ENCODE measurements around the gene CCND2. TPM values are rescaled to one million over a fixed set of nuclear protein-coding genes. Genes with fewer than 3 reads are reported as not detected.
A peak's percentile ranks its signal among the peaks of the same experiment; 100 is the strongest.

The CCND2 gene
- total and polyA plus RNA-seq, 2 of the 4 experiments (the other 2 are of a cell fraction), result 1.1 to 2.3 TPM

DNA sequence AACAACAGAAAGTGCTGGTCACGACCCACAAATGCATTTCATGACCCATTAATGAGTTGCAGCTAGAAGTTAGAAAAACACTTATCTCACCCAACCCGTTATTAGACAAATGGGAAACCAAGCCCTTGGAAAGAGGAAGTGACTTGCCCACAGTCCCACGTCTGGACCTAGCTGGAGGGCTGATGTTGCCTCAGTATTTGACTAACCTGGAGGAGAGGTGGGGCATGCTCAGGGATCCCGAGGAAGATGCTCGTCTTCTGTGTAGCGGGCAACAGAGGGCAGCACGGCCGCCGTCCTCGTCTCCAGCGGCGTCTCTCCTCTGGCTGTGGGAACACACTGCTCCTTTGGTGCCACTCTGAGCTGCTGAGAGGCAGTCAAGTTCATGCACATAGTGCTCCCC, 12.7 kb downstream of the CCND2 start:
- CTCF ChIA-PET, result interaction anchor here (1.6 kb wide), 1 partner anchor 9 kb away, joined by 6 read pairs; no protein-coding TSS in a partner anchor
- dilution Hi-C loops (cut with HindIII; ENCODE audit: low sequenced_read_pairs, unreplicated experiment), result no loop called here

More for the DNA sequence above, 12.7 kb downstream of the CCND2 start:
- BruUV-seq (replicated peaks), result no TSS peak
- in situ Hi-C loops (cut with MboI; ENCODE audit: low sequenced_read_pairs) (loop anchor here (5.0 kb wide), 1 partner anchor 294 kb away; no protein-coding TSS in a partner anchor), intact Hi-C loops (cut with micrococcal nuclease) (no loop called here)
- no peak overlapping the region for H3K4me2 ChIP-seq (ENCODE audit: low read depth, low read length)
- no peak overlapping the region for H4K5ac ChIP-seq (ENCODE audit: low read depth, low read length)
- POLR2A ChIA-PET (ENCODE audit: unreplicated experiment), result no interaction called here
- TF ChIP-seq RAD21 (IDR thresholded peaks at IDR 0.05; ENCODE audit: low read length), result no peak
- no peak for TF ChIP-seq POLR2A (IDR thresholded peaks at IDR 0.05; ENCODE audit: low read depth, low read length)
- TF ChIP-seq, protein P1, sequence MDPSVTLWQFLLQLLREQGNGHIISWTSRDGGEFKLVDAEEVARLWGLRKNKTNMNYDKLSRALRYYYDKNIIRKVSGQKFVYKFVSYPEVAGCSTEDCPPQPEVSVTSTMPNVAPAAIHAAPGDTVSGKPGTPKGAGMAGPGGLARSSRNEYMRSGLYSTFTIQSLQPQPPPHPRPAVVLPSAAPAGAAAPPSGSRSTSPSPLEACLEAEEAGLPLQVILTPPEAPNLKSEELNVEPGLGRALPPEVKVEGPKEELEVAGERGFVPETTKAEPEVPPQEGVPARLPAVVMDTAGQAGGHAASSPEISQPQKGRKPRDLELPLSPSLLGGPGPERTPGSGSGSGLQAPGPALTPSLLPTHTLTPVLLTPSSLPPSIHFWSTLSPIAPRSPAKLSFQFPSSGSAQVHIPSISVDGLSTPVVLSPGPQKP (IDR thresholded peaks at IDR 0.05; ENCODE audit: borderline replicate concordance, low read depth, low read length), result no peak
- no peak for TF ChIP-seq MXI1 (IDR thresholded peaks at IDR 0.05; ENCODE audit: borderline replicate concordance, low read depth, low read length)
- no peak for TF ChIP-seq MAZ (IDR thresholded peaks at IDR 0.05; ENCODE audit: borderline replicate concordance, low read depth, low read length)
- H4K91ac ChIP-seq (ENCODE audit: insufficient read depth, low read depth, low read length), result no peak overlapping the region
- no peaks in the 10 kb centered on the region for H3K4me1 ChIP-seq (ENCODE audit: control insufficient read depth, insufficient read depth, low read length)
- H3K4ac ChIP-seq (ENCODE audit: low read depth, low read length), result no peak overlapping the region
- H3K9ac ChIP-seq (ENCODE audit: low read depth, low read length), result no peak overlapping the region
- DNase-seq (no peak), ATAC-seq (ENCODE audit: low read depth) (no peak)
- H2AFZ ChIP-seq (replicated peaks; ENCODE audit: low read length, poor library complexity), result no peak overlapping the region
- no peaks in the 10 kb centered on the region for H3K79me1 ChIP-seq (ENCODE audit: low read depth in 1 of 2, low read length in 2 of 2)
- H4K8ac ChIP-seq (ENCODE audit: low read depth in 2 of 2, low read length in 2 of 2), result no peak overlapping the region
- H2AK9ac ChIP-seq (replicated peaks; ENCODE audit: low read depth, low read length, poor library complexity), result peak overlapping the region; percentile 50
- no peaks in the 10 kb centered on the region for H3K9me1 ChIP-seq (ENCODE audit: insufficient read depth, low read length)
- no peak overlapping the region for H3K56ac ChIP-seq (ENCODE audit: extremely low read depth, insufficient read depth, low read length)
- H2BK5ac ChIP-seq (ENCODE audit: low read depth, low read length, poor library complexity, severe bottlenecking), result no peak overlapping the region
- H3K9me3 ChIP-seq (ENCODE audit: control insufficient read depth, insufficient read depth, low read length), result no peaks in the 10 kb centered on the region
- no peak overlapping the region for H3K14ac ChIP-seq (replicated peaks; ENCODE audit: low read depth, low read length)
- H3K27ac ChIP-seq (ENCODE audit: insufficient read depth, low read length), result no peak overlapping the region
- no peak overlapping the region for H3K18ac ChIP-seq (ENCODE audit: low read depth, low read length)
- H3K36me3 ChIP-seq (ENCODE audit: control insufficient read depth, insufficient read depth, low read length), result no peaks in the 10 kb centered on the region; the same call in 1 of the 2 replicates
- no peaks in the 10 kb centered on the region; the same call in 1 of the 2 replicates for H3K27me3 ChIP-seq (ENCODE audit: control insufficient read depth, insufficient read depth, low read length)
- H2BK120ac ChIP-seq (ENCODE audit: low read depth, low read length), result no peak overlapping the region
- WGBS, 2 experiments (ENCODE audit: extremely low coverage in 2 of 2, insufficient read length in 1 of 2), result 76% methylated on average over 9 of the region's 12 CpGs; no CpG with 5 or more reads in 1 of the 2 experiments
- no peaks in the 10 kb centered on the region for H4K20me1 ChIP-seq (ENCODE audit: insufficient read depth, low read length)
- H2BK20ac ChIP-seq (ENCODE audit: low read depth, low read length), result no peak overlapping the region
- H2AK5ac ChIP-seq (ENCODE audit: low read depth, low read length), result no peak overlapping the region
- H2BK15ac ChIP-seq (ENCODE audit: low read depth, low read length), result no peak overlapping the region
- no peak overlapping the region for H3K23ac ChIP-seq (ENCODE audit: low read depth, low read length)
- H3K4me3 ChIP-seq (ENCODE audit: insufficient read depth, low read depth, low read length), result no peak overlapping the region

Data from IMR-90 (cell line).